Measurements from ENCODE around the gene C1QTNF12.

- TF ChIP-seq SP1 (IDR thresholded peaks at IDR 0.05): no peak
- no peak for TF ChIP-seq SUZ12 (IDR thresholded peaks at IDR 0.05)
- TF ChIP-seq PKNOX1 (IDR thresholded peaks at IDR 0.05): no peak
- TF ChIP-seq ZNF384 (IDR thresholded peaks at IDR 0.05): no peak
- TF ChIP-seq TARDBP (IDR thresholded peaks at IDR 0.05): no peak
- no peak for TF ChIP-seq FOXM1 (IDR thresholded peaks at IDR 0.05; ENCODE audit: borderline replicate concordance)
- no peak for TF ChIP-seq ARNT (IDR thresholded peaks at IDR 0.05)
- TF ChIP-seq BHLHE40 (IDR thresholded peaks at IDR 0.05; ENCODE audit: borderline replicate concordance): no peak
Observed at GRCh38 chr1:1254667-1254998, 8.1 kb upstream of the C1QTNF12 start.

All from HEK293T (cell line).